ENCODE results near the gene TBC1D22B. TPM values are rescaled to one million over a fixed set of nuclear protein-coding genes. Genes with fewer than 3 reads are reported as not detected.

The TBC1D22B gene
- total and polyA plus RNA-seq, 9 of the 15 experiments (the other 6 are each of a cell fraction or from before 2014, with no cell fraction given), result 4.8 to 24.2 (median 13.5) TPM

DNA sequence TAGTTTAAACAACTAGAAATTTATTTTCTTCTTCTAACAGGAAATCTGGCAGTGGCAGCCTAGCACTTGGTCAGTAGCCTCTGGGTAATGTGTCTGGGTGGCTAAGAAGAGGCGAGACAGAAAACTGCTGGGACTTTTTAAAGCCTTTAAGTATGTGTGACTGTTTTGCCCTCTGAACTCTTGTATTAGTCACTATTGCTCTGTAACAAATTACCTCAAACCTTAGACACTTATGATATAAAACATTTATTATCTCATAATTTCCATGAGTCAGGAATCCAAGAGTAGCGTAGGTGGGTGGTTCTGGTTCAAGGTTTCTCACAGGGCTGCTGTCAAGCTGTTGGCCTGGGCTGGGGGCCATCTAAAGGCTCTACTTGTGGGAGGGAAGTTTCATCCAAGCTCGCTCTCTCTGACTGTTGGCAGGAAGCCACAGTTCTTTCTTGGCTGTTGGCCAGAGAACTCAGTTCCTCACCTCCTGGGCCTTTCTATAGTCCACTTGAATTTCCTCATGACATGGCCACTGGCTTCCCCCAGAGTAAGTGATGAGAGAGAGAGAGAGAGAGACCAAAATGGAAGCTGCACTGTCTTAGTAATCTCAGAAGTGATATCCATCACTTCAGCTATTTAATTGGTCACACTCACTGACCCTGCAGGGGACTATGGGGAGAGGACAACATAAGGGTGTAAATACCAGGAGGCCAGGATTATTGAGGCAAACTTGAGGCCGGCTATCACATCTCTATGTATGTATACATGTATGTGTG lies 17.4 kb upstream of the TBC1D22B start (continued):
- TF ChIP-seq NBN (IDR thresholded peaks at IDR 0.05; ENCODE audit: low read depth), result no peak; the same call in 1 of the 2 replicates
- no peak for TF ChIP-seq ZNF165 (CRISPR knock-in tag; IDR thresholded peaks at IDR 0.05; ENCODE audit: borderline replicate concordance)
- peak; percentile 88 for TF ChIP-seq MTA3 (IDR thresholded peaks at IDR 0.05; ENCODE audit: borderline replicate concordance)
- TF ChIP-seq, protein P1, sequence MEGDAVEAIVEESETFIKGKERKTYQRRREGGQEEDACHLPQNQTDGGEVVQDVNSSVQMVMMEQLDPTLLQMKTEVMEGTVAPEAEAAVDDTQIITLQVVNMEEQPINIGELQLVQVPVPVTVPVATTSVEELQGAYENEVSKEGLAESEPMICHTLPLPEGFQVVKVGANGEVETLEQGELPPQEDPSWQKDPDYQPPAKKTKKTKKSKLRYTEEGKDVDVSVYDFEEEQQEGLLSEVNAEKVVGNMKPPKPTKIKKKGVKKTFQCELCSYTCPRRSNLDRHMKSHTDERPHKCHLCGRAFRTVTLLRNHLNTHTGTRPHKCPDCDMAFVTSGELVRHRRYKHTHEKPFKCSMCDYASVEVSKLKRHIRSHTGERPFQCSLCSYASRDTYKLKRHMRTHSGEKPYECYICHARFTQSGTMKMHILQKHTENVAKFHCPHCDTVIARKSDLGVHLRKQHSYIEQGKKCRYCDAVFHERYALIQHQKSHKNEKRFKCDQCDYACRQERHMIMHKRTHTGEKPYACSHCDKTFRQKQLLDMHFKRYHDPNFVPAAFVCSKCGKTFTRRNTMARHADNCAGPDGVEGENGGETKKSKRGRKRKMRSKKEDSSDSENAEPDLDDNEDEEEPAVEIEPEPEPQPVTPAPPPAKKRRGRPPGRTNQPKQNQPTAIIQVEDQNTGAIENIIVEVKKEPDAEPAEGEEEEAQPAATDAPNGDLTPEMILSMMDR (IDR thresholded peaks at IDR 0.05 in 2 of 3, conservative IDR thresholded peaks at IDR 0.05 in 1 of 3; ENCODE audit: insufficient read depth in 2 of 3, low read depth in 1 of 3, low read length in 3 of 3), result no peak
- no peak; the same call in 1 of the 2 replicates for TF ChIP-seq TARDBP (IDR thresholded peaks at IDR 0.05)
- TF ChIP-seq SP1 (CRISPR knock-in tag; IDR thresholded peaks at IDR 0.05), result no peak
- TF ChIP-seq CBFB (CRISPR knock-in tag; IDR thresholded peaks at IDR 0.05), result no peak
- TF ChIP-seq SMAD4 (CRISPR knock-in tag; conservative IDR thresholded peaks at IDR 0.05), result peak; percentile 75
- TF ChIP-seq ZNF384 (IDR thresholded peaks at IDR 0.05; ENCODE audit: low read depth, low read length), result no peak
- 0 out of 2 replicates have a peak, but pooled peaks have one; percentile 2 for TF ChIP-seq ZNF140 (CRISPR knock-in tag; IDR thresholded peaks at IDR 0.05)
- TF ChIP-seq ETV6 (IDR thresholded peaks at IDR 0.05; ENCODE audit: borderline replicate concordance in 1 of 2, low read depth in 2 of 2, low read length in 1 of 2), result peak in 1 of 2 experiments; percentile 65; a peak in 1 of 4 replicates
- TF ChIP-seq ETV6 (CRISPR knock-in tag; IDR thresholded peaks at IDR 0.05; ENCODE audit: borderline replicate concordance), result no peak
- TF ChIP-seq XRCC4 (IDR thresholded peaks at IDR 0.05; ENCODE audit: extremely low read depth, insufficient read depth, insufficient read length), result no peak
- TF ChIP-seq REST (IDR thresholded peaks at IDR 0.05; ENCODE audit: borderline replicate concordance), result peak; percentile 14; the same call in 1 of the 2 replicates
- no peak for TF ChIP-seq REST (CRISPR knock-in tag; IDR thresholded peaks at IDR 0.05; ENCODE audit: low read depth)
- no peak for TF ChIP-seq ZFPM2 (CRISPR knock-in tag; IDR thresholded peaks at IDR 0.05)
- no peak for TF ChIP-seq SRSF9 (IDR thresholded peaks at IDR 0.05; ENCODE audit: borderline replicate concordance, low read depth, low read length)
- peak; percentile 18; the same call in 1 of the 2 replicates for TF ChIP-seq CREM (IDR thresholded peaks at IDR 0.05; ENCODE audit: low read depth)
- TF ChIP-seq ZNF311 (CRISPR knock-in tag; IDR thresholded peaks at IDR 0.05), result 0 out of 2 replicates have a peak, but pooled peaks have one; percentile 16
